GDM1 (cell line): ENCODE measurements around the gene ECSCR.
"Not testable (repeated sequence)": the region's sequence is repeated elsewhere in the genome, so short reads cannot be mapped to it uniquely, and the experiment has no call there.

ENCODE experiments used
- DNase-seq: peaks from one replicate; lab custom pipeline; 2025; lab: John Stamatoyannopoulos, UW

The ECSCR gene

DNA sequence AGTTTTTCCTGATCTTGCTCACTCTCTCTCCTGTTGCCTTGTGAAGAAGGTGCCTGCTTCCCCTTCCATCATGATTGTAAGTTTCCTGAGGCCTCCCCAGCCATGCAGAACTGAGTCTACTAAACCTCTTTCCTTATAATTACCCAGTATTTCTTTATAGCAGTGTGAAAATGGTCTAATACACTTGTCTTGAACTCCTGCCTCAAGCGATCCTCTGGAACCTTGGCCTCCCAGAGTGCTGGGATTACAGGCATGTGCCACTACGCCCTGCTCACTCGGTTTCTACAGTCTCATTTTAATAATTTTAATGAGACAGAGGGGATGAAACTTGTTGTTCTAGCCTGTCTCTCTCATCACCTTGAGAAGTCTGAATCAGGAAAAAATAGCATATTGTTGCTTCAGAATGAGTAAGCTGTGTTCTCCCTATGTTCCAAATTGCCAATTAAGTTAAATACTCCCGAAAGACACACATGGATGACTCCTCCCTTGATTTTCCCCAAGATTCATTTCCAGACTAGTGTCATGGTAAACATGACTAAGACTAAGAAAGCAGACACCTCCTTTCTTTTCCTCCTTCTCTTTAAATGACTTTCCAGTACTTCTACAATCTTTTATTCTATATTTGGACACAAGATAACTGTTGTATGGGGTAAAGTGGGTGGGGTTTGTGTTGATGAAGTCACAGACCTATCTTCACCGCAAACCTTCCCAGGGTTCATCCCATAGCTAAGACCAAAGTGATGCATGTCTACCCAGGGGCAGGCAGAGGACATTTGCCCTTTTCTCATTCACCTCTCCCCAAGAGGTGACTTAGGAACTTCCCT, 15.4 kb downstream of the ECSCR start:
- no peak for DNase-seq

GRCh38 chr5:139445325-139446170, 17.0 kb downstream of the ECSCR start:
- no peak for DNase-seq

GRCh38 chr5:139443831-139444453, 18.6 kb downstream of the ECSCR start:
- no peak for DNase-seq

DNA sequence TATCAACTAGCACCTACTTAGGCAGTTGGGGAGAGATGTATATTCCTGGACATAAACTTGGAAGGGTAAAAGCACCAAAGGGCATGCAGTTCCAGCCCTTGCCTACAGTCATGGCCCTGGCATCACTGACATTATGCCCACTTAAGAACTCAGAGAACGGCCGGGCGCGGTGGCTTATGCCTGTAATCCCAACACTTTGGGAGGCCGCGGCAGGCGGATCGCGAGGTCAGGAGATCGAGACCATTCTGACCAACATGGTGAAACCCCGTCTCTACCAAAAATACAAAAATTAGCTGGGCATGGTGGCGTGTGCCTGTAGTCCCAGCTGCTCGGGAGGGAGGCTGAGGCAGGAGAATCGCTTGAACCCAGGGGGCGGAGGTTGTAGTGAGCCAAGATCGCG, 22.1 kb downstream of the ECSCR start:
- DNase-seq, result not testable (repeated sequence)

- peak; percentile 79 for DNase-seq
Observed at GRCh38 chr5:139439013-139439903, 23.3 kb downstream of the ECSCR start, which contains the start of gene DNAJC18. Gene DNAJC18, minus strand, starts transcription at chr5:139439525. Its CDS starts 80 bp downstream, at chr5:139439445.

- no peak for DNase-seq
Observed at GRCh38 chr5:139438707-139439012, 23.9 kb downstream of the ECSCR start.

DNA sequence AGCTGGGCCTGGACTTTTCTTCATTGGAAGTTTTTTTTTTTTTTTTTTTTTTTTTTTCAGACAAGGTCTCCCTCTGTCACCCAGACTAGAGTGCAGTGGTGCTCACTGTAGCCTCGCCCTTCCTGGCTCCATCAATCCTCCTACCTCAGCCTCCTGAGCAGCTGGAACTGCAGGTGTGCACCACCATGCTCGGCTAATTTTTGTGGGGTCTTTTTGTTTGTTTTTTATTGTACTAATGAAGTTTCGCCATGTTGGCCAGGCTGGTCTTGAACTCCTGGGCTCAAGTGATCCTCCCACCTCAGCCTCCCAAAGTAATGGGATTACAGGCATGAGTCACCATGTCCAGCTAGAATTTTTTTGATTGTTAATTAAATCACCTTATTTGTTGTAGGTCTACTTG, 26.9 kb downstream of the ECSCR start:
- no peak for DNase-seq

DNA sequence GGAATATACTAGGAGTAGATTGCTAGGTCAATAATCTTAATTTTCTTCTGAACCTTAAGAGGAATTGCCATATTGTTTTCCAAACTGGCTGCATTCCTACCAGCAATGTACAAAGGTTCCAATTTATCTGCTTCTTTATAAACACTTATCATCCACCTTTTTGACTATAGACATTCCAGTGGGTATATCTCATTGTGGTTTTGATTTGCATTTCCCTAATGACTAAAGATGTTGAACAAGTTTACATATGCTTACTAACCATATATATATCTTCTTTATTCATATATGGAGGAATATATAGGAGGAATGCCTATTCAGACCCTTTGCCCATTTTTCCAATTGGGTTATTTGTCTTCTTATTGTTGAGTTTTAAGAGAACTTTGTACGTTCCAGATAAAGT, 30.8 kb downstream of the ECSCR start:
- no peak for DNase-seq

- no peak for DNase-seq
Observed at GRCh38 chr5:139430015-139430414, 32.5 kb downstream of the ECSCR start.

DNA sequence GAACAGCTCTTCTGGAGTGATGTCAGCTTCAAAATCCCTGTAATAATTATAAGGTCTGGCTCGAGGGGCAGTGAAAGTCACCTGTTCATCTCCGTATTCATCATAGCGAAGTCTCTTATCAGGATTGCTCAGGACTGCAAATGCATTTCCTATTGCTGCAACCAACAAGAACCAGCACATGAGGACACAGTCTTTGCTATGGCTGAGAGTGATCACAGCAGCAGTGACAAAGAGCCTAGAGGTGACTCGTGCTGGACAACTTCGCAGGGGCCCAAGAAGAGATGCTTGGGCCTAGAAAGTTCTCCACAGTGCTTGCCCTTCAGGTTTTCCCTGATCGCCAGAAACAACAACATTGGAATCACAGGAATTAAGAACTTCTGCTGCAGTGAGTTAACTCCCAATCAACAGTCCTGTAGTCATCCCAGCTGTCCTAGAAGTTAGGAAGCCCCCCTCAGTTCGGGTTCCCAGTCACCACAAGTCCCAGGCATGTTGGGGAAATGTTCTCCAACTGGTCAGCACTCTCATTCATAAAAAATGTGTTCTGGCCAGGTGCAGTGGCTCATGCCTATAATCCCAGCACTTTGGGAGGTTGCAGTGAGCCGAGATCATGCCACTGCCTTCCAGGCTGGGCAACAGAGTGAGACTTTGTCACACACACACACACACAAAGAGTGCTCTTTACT, 36.2 kb downstream of the ECSCR start:
- no peak for DNase-seq

- no peak for DNase-seq
Observed at GRCh38 chr5:139425497-139425896, 37.0 kb downstream of the ECSCR start.

DNA sequence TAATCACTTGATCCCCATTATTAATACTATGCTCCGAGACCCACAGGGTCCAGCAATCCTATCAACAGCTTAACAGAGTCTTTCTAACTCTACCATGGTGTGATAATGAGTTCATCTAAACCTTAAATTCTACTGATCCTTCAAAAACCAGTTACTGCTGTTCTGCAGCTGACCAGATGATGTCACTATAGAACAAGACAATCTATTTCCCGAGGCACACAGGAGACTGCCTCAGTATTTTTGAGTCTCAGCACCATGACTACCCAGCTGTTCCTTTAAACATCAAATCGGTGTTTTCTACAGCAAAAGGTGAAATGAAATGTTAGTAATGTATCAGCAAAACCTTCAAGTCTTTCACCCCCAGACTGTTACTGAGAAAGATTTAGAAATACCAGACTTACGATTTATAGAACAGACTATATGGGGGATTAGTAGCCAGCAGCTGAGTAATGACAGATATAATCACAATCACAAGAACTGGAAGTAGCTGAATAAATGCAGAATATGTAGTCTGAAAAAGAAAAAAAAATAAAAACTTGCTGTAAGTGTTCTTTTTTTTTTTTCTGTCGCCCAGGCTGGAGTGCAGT, 40.1 kb downstream of the ECSCR start:
- DNase-seq, result peak; percentile 62

DNA sequence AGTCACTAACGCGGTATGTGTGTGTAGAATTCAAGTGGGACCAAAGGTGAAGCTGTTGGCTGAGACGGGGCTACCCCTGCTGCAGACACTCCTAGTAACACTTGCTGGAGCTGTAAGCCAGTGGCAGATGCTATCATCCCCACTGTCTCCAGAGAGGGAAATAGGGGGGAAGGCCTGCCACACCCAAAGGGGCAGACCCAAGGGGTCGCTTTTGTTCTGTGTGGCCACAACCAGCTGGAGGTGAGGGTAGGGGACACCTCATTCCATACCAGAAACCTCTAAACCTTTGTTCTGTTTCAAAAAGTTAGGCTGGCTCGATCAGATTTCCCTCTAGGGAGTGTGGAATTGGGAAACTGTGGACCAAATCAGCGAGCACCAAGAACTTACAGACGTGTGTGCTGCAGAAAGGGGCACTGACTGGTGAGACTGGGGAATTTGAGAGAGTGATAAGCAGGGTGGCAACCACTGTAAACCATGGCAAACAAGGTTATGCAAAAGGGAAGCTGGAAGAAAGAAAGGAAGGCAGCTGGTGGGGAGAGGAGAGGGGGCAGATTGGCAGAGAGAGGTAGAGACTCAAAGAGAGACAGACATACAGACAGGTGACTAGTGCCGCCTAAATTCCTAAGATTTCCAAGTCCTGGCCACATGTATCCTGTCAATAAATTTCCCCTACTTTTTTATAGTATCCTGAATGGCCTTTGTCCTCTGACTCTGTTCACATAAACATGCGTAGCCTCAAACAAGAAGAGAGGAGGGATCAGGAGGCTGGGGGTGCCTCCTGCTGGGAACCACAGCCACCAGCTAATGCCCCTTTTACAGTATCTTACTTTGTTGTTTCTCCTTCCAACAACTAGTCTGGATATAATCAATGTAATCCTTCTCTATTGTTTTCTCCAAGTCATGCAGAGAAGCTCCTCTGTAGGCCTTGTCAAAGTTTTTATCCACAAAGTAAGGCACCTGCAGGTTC, 43.0 kb downstream of the ECSCR start:
- no peak for DNase-seq

DNA sequence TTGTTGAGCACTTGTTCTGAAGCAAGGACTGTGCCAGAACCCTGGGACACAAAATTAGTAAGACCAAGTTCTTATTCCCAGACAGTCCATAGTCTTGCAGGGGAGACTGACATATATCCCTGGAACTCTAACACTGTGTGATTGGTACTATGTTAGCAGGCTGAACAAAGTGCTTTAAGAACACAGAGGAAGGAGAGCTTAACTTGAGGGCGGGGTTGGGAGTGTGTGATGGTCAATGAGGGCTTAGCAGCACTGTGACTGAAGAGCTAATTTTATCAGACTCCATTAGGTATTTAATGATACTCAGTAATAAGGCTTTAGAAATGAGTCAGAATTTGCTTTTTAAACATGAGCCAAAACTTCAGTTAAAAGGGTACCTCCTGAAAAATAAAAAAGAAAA, 43.8 kb downstream of the ECSCR start:
- no peak for DNase-seq

DNA sequence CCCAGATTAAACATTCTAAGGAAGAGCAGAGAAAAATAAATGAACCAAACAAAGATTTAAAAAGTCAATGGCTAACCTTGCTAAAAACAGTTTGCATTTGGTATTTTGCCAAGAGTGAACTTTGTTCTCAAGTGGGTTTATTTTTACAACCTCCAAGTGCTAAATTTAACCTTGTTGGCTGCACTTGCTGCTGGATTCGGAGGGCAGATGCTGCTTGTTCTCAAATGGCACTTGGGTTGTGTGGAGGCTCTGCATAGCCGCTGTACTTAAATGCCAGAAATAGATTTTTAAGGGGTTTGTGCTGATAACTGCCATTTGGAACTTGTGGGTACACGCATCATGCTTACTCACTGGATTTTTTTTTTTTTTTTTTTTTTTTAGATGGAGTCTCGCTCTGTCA, 45.3 kb downstream of the ECSCR start:
- DNase-seq, result no peak

GRCh38 chr5:139416651-139417050, 45.9 kb downstream of the ECSCR start:
- DNase-seq, result no peak

DNA sequence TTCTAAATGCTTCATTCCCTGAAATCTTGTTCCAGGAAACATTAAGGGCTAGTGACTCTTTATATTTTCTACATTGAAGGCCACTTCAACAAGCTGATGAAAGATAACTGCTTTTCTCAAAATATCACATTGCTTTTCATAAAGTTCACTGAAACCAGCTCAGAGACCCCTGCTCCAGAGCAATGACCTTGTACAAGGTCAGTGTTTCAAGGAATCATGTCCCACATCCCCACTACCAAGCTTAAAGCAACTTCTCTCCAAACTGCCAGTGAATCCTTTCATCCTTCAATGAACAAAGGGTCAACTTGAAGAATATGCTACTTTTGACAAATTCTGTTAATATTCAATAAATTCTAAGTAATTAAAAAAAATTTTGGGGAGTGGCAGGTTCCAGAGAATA, 46.7 kb downstream of the ECSCR start:
- no peak for DNase-seq

DNA sequence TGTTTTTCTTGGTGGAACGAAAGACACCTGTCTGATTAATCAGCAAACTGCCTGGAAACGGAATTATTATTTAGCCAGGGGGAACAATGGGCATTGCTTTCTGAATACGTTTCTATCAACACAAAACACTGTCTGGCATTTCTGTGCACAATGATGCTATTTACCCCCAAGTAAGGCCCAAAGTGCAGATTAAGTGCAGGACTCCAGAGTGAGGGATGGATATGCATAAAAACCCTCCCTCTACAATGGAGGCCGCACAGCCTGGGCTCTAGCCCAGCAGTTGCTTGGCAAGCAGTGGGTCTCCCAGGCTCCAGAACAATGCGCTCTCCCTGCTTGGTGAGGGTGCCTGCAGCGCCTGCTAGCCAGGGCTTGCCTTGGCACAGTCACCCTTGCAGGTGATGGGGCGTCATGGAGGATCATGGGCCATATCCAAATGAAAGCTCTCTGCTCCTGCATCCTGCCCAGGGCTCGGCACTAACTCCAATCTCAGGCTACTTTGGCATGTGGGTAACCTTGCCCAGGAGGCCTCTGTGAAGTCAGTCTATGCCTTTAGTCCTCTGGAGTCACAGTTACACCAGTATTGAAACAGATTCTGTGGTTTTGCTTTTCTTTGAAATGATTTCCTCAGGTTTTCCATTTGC, 47.2 kb downstream of the ECSCR start:
- DNase-seq, result no peak

DNA sequence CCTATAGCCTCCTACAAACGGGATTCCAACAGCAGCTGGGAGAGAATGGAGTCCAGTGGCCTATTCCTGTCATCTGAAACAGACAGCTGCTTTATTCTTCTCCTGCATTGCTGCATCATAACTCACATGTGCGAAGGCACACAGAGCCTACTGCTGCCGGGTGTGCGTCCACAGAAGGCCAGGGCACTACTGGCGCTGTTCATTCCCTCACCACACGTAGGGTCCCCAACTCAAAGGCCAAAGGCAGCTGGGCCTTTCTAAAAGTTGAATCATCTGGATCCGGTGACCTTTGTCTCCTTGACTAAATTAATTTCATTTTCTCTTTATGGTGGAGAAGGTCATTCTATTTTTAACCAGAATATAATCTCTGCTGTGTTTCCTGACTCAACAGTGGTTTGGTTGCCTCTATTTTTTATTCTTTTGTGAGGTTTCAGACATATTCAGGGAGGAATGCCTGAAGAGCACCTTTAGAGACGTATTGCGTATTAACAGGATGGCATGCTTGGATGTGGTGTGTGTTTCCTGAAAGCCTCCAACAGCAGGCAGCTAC, 47.9 kb downstream of the ECSCR start:
- no peak for DNase-seq
